Uterus (tissue), 2 donors: ENCODE results near the gene PTPN1.

ENCODE experiments used
- CTCF ChIP-seq, 4 experiments: fragments of 200-600 bp in 2 of 4; fragments of 450-650 bp in 2 of 4; sonication (generic) in 2 of 4; IDR thresholded peaks; one replicate each; pipeline ENCODE4 v1.5.1; 2016 to 2019; ENCODE audit warnings: antibody characterized with exemption in 4 of 4, mild to moderate bottlenecking in 2 of 4, moderate library complexity in 1 of 4
- POLR2A ChIP-seq, 2 donors: fragments of 450-650 bp; IDR thresholded peaks; one replicate each; pipeline ENCODE4 v1.6.1; 2016; ENCODE audit warnings: antibody characterized with exemption in 2 of 2, mild to moderate bottlenecking in 1 of 2, moderate library complexity in 1 of 2

GRCh38 chr20:50527068-50527605 is 17.0 kb downstream of the PTPN1 start:
- TF ChIP-seq CTCF (IDR thresholded peaks at IDR 0.05) (no peak), POLR2A (IDR thresholded peaks at IDR 0.05) (no peak)
